GM21381 (cell line): Measurements from ENCODE around the gene FEM1C.
"Not testable (repeated sequence)": the region's sequence is repeated elsewhere in the genome, so short reads cannot be mapped to it uniquely, and the experiment has no call there.

Source experiments
- ATAC-seq: cut with Tn5 transposase; IDR thresholded peaks from one replicate; pipeline ENCODE4 v1.9.1; 2021; ENCODE audit warnings: mild to moderate bottlenecking, moderate library complexity; ENCODE audit not compliant: unreplicated experiment

FEM1C gene

DNA sequence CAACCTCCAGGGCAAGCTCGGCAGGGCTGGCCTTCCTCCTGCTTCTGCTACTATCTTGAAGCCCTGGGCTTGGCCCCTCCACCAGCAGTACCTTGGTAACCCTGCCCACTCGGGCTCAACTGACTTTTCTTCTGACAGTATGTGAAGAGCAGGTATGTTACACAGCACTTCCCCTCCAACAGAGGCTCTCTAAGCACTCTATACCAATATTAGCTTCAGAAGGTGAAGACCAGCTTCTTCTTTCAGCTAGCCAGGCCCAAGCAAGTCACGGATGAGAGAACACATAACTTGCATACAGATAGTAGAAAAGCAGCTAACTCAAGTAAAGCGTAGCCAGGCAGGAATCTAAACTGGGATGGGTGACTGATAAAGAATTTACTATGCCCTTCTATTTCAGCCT lies 64.3 kb downstream of the FEM1C start:
- no peak for ATAC-seq

DNA sequence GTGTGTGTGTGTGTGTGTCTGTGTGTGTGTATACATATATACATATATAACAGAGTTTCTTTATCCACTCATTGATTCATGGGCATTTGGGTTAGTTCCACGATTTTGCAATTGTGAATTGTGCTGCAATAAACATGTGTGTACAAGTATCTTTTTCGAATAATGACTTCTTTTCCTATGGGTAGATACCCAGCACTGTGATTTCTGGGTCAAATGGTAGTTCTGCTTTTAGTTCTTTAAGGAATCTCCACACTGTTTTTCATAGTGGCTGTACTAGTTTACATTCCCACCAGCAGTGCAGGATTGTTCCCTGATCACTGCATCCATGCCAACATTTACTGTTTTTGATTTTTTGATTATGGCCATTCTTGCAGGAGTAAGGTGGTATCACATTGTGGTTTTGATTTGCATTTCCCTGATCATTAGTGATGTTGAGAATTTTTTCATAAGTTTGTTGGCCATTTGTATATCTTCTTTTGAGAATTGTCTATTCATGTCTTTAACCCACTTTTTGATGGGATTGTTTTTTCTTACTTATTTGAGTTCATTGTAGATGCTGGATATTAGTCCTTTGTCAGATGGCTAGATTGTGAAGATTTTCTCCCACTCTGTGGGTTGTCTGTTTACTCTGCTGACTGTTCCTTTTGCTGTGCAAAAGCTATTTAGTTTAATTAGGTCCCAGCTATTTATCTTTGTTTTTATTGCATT lies 65.3 kb downstream of the FEM1C start:
- not testable (repeated sequence) for ATAC-seq

DNA sequence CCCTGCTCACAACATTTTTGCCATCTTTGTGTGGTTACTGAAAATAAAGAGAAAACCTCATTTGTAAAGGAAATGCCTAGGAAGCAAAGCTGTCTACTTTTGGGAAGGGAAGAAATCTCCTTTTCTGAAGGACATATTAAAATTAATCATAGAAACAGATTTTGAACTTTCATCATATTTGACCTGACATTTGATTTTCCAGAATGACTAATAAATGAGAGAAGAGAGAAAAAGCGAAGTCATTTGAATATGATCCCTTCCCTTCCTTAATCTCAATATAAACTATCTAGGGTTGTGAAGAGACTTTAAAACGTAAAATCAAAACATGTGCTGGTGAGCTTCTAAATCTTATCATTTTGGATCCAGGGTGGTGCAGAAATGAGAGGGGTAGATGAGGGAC lies 66.3 kb downstream of the FEM1C start:
- ATAC-seq = no peak

DNA sequence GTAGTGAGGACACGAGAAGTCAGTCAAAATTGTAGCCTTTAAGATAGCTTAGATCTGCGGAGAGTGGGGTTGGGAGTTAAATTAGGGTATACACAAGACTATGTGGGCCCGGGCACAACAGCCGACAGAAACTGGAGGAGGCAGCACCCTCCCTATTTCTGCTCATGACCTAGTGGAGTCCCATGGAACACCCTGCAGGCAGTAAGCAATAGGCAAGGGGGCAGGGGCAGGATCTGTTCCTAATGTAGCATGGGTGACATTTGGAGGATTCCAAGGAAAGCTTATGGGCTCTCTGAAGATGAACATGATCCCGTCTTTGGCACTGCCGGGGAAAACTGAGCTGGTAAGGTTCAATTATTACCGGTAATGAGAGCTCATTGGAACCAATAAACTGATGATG lies 67.0 kb downstream of the FEM1C start:
- ATAC-seq = no peak

DNA sequence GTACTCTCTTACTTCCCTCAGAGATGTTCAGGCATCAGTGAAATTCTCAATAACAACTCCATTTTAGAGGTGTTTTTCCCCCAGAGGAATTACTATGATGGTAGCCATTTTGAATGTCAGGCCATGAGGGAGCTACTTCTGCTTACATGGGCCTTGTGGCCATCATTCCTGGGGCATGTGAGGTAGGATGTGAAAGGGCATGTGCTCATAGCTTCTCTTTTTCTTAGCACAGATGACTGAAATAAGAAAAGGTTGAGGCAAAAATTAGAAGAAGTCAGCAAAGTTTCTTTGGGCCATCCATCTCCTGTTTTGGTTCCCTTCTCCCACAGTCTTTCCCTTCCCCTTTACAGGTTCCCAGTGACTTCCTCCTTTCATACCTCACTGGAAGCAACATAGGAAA lies 68.8 kb downstream of the FEM1C start:
- ATAC-seq = no peak

DNA sequence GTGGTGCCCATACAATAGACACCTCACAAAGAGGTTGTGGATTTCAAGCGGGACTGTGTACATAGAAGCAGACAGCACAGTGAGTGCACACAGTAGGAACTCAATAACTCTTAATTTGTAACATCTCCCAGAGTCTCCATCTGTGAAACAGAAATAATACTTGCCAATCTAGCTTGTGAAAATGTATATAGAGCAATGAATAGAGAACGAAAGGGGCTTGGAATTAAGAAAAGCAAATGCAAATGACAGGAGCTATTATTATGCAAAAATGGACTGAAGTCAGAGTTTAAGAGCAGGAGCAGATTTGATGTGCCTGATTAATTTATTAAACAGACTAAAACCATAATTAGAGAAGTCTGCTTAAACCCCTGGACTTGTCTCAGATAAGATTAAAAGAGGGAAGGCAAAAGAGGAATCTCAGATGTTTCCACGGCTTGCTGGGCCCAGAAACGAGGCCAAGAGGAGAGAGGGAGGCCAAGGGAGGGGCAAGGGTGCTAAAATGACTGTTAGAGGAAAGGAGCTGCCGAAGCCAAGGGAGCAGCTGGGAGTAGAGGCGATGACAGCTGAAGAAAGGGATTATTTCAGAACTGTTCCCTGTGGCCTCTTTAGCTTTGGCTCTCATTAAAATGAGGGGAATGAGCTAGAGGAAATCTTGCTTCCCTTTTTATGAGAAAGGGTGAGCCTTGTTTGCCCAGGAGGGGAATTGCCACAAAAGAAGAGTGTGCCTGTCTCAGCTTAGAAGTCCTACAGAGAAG lies 72.1 kb downstream of the FEM1C start:
- no peak for ATAC-seq

- no peak for ATAC-seq
Observed at GRCh38 chr5:115471345-115472063, 73.1 kb downstream of the FEM1C start.

- no peak for ATAC-seq
Observed at GRCh38 chr5:115470921-115471320, 73.7 kb downstream of the FEM1C start.
